ENCODE measurements around the gene JRKL.

DNA sequence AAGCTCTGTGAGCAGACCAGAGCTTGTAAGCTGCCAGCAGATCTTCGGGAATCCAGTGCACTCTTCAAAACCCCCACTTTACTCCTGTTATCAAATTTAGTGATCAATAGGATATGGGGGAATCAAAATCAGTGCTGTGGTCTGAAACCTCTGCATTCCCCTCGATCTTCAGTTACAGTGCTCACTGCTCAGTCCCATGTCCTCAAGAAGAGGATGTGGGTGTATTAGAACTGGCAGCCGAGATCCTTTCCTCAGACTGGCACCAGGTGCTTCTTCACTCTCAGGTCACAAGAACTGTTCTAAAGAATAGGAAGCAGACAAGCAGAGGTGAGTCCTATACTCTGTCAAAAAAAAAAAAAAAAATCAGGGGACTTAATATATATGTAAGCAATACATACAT lies 31.5 kb upstream of the JRKL start:
- TF ChIP-seq, protein P1, sequence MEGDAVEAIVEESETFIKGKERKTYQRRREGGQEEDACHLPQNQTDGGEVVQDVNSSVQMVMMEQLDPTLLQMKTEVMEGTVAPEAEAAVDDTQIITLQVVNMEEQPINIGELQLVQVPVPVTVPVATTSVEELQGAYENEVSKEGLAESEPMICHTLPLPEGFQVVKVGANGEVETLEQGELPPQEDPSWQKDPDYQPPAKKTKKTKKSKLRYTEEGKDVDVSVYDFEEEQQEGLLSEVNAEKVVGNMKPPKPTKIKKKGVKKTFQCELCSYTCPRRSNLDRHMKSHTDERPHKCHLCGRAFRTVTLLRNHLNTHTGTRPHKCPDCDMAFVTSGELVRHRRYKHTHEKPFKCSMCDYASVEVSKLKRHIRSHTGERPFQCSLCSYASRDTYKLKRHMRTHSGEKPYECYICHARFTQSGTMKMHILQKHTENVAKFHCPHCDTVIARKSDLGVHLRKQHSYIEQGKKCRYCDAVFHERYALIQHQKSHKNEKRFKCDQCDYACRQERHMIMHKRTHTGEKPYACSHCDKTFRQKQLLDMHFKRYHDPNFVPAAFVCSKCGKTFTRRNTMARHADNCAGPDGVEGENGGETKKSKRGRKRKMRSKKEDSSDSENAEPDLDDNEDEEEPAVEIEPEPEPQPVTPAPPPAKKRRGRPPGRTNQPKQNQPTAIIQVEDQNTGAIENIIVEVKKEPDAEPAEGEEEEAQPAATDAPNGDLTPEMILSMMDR (IDR thresholded peaks at IDR 0.05; ENCODE audit: control extremely low read depth in 1 of 3, insufficient read depth in 1 of 3, low read depth in 1 of 3, low read length in 3 of 3) = no peak
- TF ChIP-seq HDAC2 (IDR thresholded peaks at IDR 0.05; ENCODE audit: borderline replicate concordance in 1 of 2, low read depth in 2 of 2, low read length in 2 of 2) (no peak), CREB1 (IDR thresholded peaks at IDR 0.05) (no peak), CHD2 (IDR thresholded peaks at IDR 0.05; ENCODE audit: low read length) (no peak), SP1 (IDR thresholded peaks at IDR 0.05; ENCODE audit: low read depth, low read length) (no peak), EZH2 (IDR thresholded peaks at IDR 0.05; ENCODE audit: low read depth, low read length, severe bottlenecking) (no peak), RAD21 (IDR thresholded peaks at IDR 0.05 in 1 of 2, conservative IDR thresholded peaks at IDR 0.05 in 1 of 2; ENCODE audit: low read depth in 2 of 2, low read length in 2 of 2) (no peak), BRCA1 (IDR thresholded peaks at IDR 0.05; ENCODE audit: low read depth, low read length) (no peak), FOSL1 (IDR thresholded peaks at IDR 0.05; ENCODE audit: insufficient read depth, low read depth, low read length) (no peak), EP300 (IDR thresholded peaks at IDR 0.05; ENCODE audit: borderline replicate concordance in 1 of 2, low read depth in 2 of 2, low read length in 2 of 2) (no peak), POLR2A (IDR thresholded peaks at IDR 0.05; ENCODE audit: control extremely low read depth in 1 of 2, low read depth in 2 of 2, low read length in 2 of 2) (no peak), GTF2F1 (IDR thresholded peaks at IDR 0.05; ENCODE audit: borderline replicate concordance, low read depth, low read length) (no peak)
- TF ChIP-seq, protein P2, sequence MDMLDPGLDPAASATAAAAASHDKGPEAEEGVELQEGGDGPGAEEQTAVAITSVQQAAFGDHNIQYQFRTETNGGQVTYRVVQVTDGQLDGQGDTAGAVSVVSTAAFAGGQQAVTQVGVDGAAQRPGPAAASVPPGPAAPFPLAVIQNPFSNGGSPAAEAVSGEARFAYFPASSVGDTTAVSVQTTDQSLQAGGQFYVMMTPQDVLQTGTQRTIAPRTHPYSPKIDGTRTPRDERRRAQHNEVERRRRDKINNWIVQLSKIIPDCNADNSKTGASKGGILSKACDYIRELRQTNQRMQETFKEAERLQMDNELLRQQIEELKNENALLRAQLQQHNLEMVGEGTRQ (IDR thresholded peaks at IDR 0.05; ENCODE audit: low read length) = no peak
